Measurements from ENCODE around the gene PHACTR1. TPM values are rescaled to one million over a fixed set of nuclear protein-coding genes. Genes with fewer than 3 reads are reported as not detected.

PHACTR1 gene
- total RNA-seq, 1 experiment from 2014 or later, result 2.6 TPM

- H3K4me1 ChIP-seq (ENCODE audit: insufficient read depth, low read length, poor library complexity, severe bottlenecking), result peaks cover 12% of the 10 kb centered on the region
- intact Hi-C loops (cut with micrococcal nuclease; ENCODE audit: unreplicated experiment), result no loop called here
- H3K36me3 ChIP-seq (ENCODE audit: insufficient read depth, low read length, poor library complexity, severe bottlenecking), result no peaks in the 10 kb centered on the region
- TF ChIP-seq EZH2 (IDR thresholded peaks at IDR 0.05; ENCODE audit: borderline replicate concordance, low read depth, low read length, poor library complexity, severe bottlenecking) (no peak), CTCF (conservative IDR thresholded peaks at IDR 0.05; ENCODE audit: low read depth, low read length) (no peak)
- CTCF ChIA-PET, result no interaction called here
- POLR2A ChIA-PET (ENCODE audit: low non-redundant PET), result no interaction called here
- H3K9me3 ChIP-seq (ENCODE audit: low read depth, low read length, poor library complexity, severe bottlenecking), result no peaks in the 10 kb centered on the region
- no TSS peak for BruUV-seq (replicated peaks)
- H3K27me3 ChIP-seq (replicated peaks; ENCODE audit: insufficient read depth, low read depth, low read length, poor library complexity), result peaks cover 74% of the 10 kb centered on the region
- DNase-seq (ENCODE audit: low spot score), result peak; percentile 27
- no peak overlapping the region for H3K4me3 ChIP-seq (ENCODE audit: low read depth, low read length, poor library complexity, severe bottlenecking)
- no peak overlapping the region for H3K27ac ChIP-seq (ENCODE audit: low read depth, low read length, poor library complexity, severe bottlenecking)
Observed at GRCh38 chr6:12717356-12717755, 789 bp downstream of the PHACTR1 start.

DNA sequence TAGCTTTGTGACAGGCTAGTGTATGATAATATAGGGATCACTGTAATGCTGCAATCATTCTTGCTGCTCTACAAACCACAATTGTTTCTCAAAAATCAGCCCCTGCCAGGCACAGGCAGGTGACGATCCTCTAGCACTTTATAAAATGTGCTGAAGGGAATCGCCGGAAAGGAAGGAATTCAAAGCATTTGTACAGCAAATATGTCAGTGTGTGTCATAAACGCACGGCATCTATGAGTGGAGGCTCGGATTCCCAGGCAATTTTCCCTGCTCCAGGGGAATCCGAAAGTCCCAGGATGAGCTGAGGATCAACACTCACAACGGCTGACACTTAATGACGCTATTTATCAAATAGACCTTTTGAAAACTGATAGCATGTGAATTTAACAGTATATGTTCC, 1.4 kb downstream of the PHACTR1 start:
- Histone ChIP-seq H3K4me1 (ENCODE audit: insufficient read depth, low read length, poor library complexity, severe bottlenecking) (peaks cover 12% of the 10 kb centered on the region), H3K9me3 (ENCODE audit: low read depth, low read length, poor library complexity, severe bottlenecking) (no peaks in the 10 kb centered on the region), H3K36me3 (ENCODE audit: insufficient read depth, low read length, poor library complexity, severe bottlenecking) (no peaks in the 10 kb centered on the region), H3K4me3 (ENCODE audit: low read depth, low read length, poor library complexity, severe bottlenecking) (no peak overlapping the region), H3K27ac (ENCODE audit: low read depth, low read length, poor library complexity, severe bottlenecking) (no peak overlapping the region), H3K27me3 (replicated peaks; ENCODE audit: insufficient read depth, low read depth, low read length, poor library complexity) (peaks cover 67% of the 10 kb centered on the region)
- POLR2A ChIA-PET (ENCODE audit: low non-redundant PET), result no interaction called here
- CTCF ChIA-PET, result no interaction called here
- DNase-seq (ENCODE audit: low spot score), result peak; percentile 43
- BruUV-seq (replicated peaks), result no TSS peak
- TF ChIP-seq EZH2 (IDR thresholded peaks at IDR 0.05; ENCODE audit: borderline replicate concordance, low read depth, low read length, poor library complexity, severe bottlenecking), result no peak
- TF ChIP-seq CTCF (conservative IDR thresholded peaks at IDR 0.05; ENCODE audit: low read depth, low read length), result no peak
- intact Hi-C loops (cut with micrococcal nuclease; ENCODE audit: unreplicated experiment), result no loop called here

DNA sequence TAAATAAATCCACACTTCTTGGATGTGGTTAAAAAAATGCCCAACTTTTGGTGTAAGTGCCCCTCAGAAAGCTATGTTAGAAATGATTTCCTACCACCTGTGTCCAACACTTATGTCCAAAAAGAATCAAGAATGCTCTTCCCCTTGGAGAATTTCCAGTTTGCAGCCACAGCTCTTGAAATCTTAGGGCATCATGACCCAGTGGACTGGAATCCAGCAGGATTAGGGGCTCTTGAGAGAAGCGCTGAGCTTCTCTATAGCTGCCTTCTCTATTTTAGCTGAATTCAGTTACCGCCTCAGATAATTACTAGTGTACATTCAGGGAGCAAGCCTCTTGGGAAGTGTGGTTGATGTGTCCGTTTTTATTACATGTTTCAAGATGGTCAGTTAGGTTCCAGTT, 2.5 kb downstream of the PHACTR1 start:
- peaks cover 12% of the 10 kb centered on the region for H3K4me1 ChIP-seq (ENCODE audit: insufficient read depth, low read length, poor library complexity, severe bottlenecking)
- TF ChIP-seq EZH2 (IDR thresholded peaks at IDR 0.05; ENCODE audit: borderline replicate concordance, low read depth, low read length, poor library complexity, severe bottlenecking) (no peak), CTCF (conservative IDR thresholded peaks at IDR 0.05; ENCODE audit: low read depth, low read length) (no peak)
- H3K4me3 ChIP-seq (ENCODE audit: low read depth, low read length, poor library complexity, severe bottlenecking), result no peak overlapping the region
- H3K27me3 ChIP-seq (replicated peaks; ENCODE audit: insufficient read depth, low read depth, low read length, poor library complexity), result peaks cover 58% of the 10 kb centered on the region
- ChIA-PET CTCF (no interaction called here), POLR2A (ENCODE audit: low non-redundant PET) (no interaction called here)
- BruUV-seq (replicated peaks), result no TSS peak
- no peaks in the 10 kb centered on the region for H3K36me3 ChIP-seq (ENCODE audit: insufficient read depth, low read length, poor library complexity, severe bottlenecking)
- no peaks in the 10 kb centered on the region for H3K9me3 ChIP-seq (ENCODE audit: low read depth, low read length, poor library complexity, severe bottlenecking)
- DNase-seq (ENCODE audit: low spot score), result no peak
- intact Hi-C loops (cut with micrococcal nuclease; ENCODE audit: unreplicated experiment), result no loop called here
- H3K27ac ChIP-seq (ENCODE audit: low read depth, low read length, poor library complexity, severe bottlenecking), result no peak overlapping the region
